ENCODE data around the gene TGM6. TPM values are rescaled to one million over a fixed set of nuclear protein-coding genes. Genes with fewer than 3 reads are reported as not detected.
A peak's percentile ranks its signal among the peaks of the same experiment; 100 is the strongest.
"Not testable (repeated sequence)": the region's sequence is repeated elsewhere in the genome, so short reads cannot be mapped to it uniquely, and the experiment has no call there.

TGM6 gene
- total RNA-seq, 1 donor from 2014 or later: not detected

DNA sequence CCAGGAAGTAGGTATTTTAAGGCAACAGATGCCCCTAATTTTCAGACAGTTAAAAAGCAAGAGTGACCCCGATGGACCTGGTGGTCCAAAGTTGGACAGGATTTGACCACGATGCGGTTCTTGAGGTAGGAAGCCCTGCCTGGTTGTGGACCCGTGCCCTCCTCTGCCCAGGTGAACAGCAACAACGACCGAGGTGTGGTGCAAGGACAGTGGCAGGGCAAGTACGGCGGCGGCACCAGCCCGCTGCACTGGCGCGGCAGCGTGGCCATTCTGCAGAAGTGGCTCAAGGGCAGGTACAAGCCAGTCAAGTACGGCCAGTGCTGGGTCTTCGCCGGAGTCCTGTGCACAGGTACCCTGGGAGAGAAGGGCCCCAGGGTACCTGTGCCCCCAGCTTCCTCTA is 18.7 kb downstream of the TGM6 start:
- DNase-seq: no peak

DNA sequence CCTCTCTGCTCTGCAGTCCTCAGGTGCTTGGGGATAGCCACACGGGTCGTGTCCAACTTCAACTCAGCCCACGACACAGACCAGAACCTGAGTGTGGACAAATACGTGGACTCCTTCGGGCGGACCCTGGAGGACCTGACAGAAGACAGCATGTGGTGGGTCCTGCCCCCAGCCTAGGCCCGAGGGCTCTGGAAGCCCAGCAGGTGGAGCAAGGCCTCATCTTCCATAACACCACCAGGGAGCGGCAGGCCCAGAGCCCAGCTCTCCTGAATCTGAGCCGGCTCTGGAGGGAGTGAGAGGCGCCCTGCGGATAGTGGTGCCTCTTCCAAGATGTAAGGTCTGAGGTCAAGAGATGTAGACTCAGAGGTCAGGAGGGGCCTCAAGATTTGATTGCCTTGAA is 19.6 kb downstream of the TGM6 start:
- DNase-seq: no peak

DNA sequence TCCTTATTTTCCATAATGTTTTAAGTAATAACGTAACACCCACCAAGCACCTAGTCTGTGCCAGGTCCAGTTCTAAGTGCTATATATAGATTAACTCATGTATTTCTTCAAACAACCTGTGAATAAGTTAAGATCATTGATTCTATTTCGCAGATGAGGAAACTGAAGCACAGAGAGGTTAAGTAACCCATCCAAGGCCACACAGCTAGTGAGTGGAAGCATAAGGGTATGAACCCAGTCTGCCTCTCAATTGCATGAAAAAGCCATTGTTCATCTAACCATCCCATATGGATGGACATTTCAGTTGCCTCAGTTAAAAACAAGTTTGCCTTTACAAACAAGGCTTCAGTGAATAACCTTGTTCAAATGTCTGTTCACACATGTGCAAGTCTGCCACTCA is 20.8 kb downstream of the TGM6 start:
- DNase-seq: no peak

DNA sequence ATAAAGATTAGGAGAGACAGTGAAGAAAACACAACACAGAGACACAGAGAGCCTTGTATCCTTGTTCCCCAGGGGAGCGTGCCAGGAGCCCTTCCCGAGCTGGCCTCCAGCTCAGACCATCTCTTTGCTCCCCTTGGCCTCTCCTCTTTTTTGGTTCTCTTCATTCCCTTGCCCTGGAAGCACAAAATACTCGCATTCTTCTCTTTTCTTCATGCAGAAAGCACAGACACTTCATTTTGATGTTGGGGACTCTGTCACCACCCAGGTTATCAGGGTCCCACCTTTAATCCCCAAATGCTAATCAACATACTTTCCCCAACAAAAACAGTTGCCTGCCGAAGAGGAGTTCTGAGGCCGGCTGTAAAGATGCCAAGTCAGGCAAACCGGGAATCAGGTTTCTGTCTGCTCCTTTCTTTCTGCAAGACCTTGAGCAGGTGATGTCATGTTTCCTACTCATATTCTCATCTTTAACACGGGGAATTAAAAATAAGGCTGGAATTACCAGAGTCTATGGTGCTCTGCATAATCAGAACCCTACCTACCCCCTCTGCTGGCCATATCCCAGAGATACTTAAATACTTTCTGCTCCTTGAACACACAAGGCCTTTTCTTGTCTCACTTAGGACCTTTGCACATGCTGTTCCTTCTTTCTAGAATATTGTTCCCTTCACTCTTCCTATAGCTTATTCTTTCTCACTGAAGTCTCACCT is 21.7 kb downstream of the TGM6 start:
- no peak for DNase-seq

DNA sequence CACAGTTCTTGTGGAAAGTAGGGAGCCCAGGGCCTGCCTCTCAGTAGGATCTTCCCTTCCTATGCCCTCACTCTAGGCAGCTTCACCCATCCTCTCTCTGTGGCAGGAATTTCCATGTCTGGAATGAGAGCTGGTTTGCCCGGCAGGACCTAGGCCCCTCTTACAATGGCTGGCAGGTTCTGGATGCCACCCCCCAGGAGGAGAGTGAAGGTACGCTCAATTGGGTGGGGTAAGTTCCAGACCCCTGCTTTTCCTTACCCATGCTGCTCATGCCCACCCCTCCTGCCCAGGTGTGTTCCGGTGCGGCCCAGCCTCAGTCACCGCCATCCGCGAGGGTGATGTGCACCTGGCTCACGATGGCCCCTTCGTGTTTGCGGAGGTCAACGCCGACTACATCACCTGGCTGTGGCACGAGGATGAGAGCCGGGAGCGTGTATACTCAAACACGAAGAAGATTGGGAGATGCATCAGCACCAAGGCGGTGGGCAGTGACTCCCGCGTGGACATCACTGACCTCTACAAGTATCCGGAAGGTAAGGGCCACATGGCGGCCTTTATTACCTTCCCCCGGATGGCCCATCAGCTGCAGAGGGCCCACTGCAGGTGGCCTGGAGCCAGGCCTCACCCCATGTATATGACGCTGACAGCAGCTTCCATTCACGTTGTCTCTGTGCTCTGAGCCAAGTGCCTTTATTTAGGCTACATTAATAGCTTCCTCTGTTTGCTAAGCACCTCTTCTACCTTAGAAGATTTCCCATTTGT is 22.8 kb downstream of the TGM6 start:
- no peak for DNase-seq

DNA sequence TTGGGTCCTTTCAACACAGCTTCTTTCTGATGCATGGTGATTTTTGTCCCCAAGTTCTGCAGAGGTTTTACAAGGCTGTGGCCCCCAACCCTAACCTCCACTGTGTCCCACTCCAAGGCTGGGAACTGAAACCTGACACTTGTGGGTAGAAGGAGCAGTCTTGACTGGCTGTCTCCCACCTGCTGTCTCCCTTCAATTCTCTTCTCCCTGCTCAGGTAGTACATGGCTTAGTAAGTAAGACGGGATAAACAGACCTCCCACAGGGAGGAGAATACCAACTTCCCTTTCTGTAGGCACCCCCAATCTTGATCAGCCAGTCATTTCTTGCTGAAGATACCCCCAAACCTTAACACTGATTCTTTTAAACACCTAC is 25.0 kb downstream of the TGM6 start:
- DNase-seq: no peak

DNA sequence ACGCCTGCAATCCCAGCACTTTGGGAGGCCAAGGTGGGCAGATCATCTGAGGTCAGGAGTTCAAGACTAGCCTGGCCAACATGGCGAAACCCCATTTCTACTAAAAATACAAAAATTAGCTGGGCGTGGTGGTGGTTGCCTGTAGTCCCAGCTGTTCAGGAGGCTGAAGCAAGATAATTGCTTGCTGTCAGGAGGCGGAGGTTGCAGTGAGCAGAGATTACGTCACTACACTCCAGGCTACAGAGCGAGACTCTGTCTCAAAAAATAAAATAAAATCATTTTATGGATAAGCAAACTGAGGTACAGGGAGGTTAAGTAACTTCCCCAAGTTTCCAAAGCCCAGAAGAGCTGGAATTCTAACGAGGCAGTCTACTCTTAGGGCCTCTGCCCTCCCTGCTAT is 26.7 kb downstream of the TGM6 start:
- not testable (repeated sequence) for DNase-seq

DNA sequence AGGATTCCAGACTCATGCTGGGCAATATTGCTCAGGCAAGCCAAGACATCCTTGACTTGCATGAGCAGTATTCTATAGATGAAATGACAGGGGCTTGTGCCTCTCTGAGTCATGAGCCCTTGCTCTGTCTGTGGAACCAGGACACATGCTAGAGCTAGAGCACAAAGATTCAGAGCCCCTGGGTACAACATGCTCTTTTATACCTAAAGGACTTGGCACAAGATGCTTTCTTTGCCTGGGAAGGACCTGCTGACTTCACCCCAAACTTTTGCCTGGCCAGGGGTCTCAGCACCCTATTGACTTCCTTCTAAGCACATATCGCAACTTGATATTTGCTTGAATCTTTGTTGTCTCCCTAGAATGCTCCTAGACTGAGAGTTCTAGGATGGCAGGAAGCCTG is 27.4 kb downstream of the TGM6 start:
- no peak for DNase-seq

DNA sequence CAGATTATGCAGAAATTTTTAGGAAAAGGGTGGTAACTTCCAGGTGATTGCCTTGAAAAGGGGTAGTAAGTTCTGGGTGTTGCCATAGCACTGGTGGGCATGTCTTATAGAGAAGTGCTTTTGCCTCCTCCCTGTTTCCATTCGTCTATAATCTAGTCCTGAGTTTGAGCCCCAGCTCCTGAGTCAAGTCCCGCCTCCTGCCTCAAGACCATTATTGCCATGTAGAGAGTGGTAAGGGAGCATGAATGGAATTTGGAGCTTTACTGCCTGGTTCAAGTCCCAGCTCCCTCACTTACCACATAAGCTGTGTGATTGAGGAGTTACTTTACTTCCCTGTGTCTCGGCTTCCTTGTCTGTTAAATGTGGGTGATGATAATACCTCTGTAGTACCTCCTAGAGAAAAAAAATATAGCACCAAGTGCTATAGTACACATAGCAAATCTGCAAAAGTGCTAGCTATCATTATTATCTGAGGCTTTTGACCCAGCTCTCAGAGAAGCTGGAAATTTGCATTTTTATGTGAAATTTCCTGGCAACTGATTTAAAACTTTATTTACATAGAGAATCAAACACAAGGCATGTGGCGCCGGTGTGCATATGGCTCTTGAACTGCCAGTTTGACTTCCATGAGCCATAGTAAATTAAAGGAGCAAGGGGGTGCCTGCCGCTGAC is 36.0 kb downstream of the TGM6 start:
- DNase-seq: no peak

DNA sequence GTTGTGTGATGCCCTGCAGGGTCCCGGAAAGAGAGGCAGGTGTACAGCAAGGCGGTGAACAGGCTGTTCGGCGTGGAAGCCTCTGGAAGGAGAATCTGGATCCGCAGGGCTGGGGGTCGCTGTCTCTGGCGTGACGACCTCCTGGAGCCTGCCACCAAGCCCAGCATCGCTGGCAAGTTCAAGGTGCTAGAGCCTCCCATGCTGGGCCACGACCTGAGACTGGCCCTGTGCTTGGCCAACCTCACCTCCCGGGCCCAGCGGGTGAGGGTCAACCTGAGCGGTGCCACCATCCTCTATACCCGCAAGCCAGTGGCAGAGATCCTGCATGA is 36.5 kb downstream of the TGM6 start:
- DNase-seq: no peak

DNA sequence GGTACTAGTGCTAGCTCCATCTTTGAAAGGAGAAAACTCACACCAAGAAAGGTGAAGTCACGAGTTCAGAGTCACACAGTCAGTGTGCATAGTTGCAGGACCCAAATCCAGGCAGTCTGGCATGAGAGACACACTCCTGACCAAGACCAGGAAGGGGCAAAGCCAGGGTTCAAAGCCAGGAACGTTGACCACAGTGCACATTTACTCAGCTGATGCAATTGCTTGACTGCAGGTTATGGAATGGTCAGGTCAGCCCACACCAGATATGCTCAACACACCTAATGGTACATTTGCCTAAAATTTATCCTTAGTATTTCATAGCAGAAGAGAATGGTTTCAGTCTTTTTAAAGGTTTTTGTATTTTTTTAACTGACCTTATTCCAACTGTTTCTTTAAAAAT is 37.7 kb downstream of the TGM6 start:
- DNase-seq: no peak

DNA sequence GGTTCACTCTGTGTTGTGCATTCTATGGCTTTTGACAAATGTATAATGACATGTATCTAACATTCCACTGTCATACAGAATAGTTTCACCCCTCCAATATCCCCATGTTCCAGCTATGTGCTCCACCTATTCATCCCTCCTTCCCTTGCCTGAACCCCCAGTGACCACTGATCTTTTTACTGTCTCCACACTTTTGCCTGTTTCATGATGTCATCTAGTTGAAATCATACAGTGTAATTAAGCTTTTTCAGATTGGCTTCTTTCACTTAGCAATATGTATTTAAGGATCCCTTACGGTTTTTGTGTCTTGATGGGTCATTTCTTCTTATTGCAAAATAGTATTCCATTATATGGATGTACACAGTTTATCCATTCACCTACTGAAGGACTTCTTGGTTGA is 39.8 kb downstream of the TGM6 start:
- DNase-seq: no peak

DNA sequence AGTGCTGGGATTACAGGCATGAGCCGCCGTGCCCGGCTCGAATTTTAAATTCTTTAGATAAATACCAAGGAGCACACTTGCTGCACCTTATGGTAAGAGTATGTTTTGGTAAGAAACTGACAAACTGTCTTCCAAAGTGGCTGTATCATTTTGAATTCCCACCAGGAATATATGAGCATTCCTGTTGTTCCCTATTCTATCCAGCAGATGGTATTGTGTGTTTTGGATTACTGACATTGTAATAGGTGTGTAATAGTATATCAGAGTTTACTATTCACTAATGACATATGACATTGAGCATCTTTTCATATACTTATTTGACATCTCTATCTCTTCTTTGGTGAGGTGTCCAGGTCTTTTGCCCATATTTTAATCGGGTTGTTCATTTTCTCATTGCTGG is 40.5 kb downstream of the TGM6 start:
- DNase-seq: no peak

DNA sequence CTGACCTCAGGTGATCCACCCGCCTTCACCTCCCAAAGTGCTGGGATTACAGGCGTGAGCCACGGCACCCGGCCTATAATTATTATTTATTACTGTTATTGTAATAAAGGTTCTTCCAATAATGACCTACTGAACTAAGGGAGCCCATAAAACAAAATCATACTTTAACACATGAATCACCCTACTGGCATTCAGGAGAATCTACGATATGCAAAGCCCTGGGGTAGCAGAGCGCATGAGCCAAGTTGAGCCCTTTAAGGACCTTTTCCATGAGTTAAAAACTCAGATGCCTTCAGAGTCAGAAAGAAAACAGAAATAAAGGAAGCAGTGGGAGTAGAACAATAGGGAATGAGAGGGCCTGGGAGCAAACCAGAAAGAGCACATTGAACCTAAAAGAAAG is 48.4 kb downstream of the TGM6 start:
- DNase-seq: no peak

DNA sequence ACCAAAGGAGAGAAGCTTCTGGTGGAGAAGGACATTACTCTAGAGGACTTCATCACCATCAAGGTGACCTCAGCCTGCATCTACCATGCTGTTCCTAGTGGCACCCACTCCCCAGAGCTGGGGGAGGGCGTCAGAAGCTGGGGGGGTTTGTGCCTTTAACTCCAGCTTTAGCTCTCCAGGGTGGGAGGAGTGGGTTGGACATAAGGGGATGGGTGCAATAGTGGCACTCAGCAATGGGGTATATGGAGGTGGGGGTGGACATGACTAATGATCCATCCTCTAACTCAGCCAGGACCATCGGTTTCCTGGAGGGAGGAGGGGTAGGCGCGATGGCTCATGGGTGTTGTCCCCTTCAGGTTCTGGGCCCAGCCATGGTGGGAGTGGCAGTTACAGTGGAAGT is 49.8 kb downstream of the TGM6 start:
- no peak for DNase-seq

DNA sequence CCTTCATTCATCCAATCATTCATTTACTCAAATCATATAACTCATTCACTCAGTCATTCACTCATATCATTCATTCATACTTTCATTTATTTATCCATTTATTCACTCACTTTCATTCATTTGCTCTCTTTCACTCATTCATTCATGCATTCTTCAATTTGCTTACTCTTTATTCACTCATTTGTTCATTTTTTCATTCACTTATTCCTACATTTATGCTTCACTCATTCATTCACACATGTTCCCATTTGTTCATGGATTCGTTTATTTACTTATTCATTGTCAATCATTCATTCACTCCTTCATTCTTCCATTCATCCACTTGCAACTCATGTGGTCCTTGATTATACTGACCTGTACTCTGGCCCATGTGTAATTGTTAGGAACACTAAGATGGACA is 50.5 kb downstream of the TGM6 start:
- no peak for DNase-seq

DNA sequence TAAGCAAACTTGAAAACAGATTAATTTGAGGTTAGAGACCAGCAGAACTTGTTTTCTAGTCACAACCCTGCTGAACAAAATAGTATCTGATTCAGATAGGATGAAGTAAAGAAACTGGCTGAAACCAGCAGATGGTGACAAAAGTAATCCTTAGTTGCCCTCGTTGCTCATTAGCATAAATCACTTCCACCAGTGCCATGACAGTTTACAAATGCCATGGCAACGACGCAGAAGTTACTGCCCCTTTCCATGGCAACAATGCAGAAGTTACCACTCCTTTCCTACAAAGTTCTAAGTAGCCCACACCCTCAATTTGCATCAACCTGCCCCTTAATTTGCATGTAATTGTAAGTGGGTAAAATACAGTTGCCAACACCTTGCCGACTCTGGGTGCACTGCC is 66.1 kb downstream of the TGM6 start:
- no peak for DNase-seq

DNA sequence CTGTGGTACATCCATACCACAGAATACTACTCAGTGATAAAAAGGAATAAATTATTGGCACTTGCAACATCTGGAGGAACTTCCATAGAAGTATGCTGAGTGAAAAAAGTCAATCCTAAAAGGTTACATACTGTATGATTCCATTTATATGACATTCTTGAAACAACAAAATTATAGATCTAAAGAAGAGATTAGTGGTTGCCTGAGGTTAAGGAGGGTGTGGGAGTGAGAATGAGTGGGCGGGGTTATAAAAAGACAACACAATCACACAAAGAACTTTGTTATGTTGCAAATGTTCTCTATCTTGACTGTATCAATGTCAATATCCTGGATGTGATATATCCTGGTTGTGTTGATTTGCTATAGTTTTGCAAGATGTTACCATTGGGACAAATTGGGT is 68.7 kb downstream of the TGM6 start:
- DNase-seq: no peak

DNA sequence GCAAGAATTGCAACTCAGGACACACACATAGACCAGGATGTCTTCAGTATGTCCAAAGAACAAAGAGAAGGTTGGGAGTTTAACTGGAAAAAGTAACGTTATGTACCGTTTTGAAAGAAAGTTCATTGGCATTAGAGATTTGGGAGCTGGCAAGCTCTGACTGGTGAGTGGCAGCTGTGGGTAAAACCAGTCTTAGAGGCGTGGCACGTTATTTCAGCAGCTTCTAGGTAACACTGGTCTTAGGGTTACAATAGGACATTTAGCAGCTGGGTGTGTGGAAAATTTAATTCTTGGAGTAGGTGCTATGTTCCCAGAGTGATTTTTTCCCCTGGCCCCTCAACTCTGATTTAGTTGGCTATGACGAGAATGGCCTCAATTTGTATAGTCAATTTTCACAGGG is 70.7 kb downstream of the TGM6 start:
- no peak for DNase-seq

DNA sequence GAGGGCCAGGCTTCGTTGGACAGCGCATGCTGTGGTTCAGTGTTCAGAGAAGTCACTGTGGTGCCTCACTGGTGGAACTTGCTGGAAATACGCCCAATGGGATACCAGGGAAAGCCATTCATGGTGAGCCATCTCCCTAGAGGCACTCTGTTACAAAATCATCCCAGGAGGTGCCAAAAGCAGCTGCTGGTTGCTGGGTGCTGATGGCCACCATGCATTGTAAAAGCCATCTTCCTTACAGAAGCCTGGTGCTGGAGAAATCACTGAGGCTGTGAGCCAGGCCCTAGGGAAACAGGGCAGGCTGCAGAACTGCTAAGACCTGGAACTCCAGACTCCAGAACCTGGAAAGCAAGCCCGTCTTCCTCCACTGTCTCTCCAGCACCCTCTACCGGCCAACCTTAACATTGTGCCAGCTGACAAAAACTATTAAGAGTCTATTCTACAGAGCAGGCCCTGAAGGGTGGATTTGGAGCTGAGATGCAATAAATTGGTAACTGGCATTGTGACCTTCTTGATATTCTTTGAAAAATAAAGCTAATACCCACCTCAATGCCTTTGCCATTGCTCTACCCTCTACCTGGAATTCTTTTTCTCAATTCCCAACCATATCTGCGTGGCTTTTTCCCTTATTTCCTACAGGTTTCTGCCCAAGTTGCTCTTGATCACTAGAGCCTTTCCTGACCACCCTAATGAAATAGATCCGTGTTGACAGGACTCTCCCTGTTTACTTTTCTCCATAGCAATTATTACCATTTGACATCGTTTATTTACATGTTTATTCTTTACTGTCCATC is 71.4 kb downstream of the TGM6 start:
- DNase-seq: peak; percentile 69

DNA sequence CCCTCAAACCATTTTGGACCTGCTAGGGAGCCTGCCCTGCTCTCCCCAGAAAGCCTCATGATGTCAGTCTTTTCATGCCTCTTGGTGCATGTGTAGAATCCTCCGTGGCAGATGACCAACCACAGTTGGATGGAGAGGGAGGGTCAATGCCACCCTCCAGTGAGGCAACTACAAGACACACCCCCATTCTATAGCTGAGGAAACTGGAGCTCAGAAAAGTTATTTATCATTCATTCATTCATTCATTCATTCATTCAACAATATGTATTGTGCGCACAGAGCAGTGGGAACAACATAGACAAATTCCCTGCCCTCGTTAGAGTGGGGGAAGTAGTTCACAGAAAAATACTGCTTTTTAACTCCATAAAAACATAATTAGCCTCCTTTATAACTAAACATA is 73.1 kb downstream of the TGM6 start:
- no peak for DNase-seq

DNA sequence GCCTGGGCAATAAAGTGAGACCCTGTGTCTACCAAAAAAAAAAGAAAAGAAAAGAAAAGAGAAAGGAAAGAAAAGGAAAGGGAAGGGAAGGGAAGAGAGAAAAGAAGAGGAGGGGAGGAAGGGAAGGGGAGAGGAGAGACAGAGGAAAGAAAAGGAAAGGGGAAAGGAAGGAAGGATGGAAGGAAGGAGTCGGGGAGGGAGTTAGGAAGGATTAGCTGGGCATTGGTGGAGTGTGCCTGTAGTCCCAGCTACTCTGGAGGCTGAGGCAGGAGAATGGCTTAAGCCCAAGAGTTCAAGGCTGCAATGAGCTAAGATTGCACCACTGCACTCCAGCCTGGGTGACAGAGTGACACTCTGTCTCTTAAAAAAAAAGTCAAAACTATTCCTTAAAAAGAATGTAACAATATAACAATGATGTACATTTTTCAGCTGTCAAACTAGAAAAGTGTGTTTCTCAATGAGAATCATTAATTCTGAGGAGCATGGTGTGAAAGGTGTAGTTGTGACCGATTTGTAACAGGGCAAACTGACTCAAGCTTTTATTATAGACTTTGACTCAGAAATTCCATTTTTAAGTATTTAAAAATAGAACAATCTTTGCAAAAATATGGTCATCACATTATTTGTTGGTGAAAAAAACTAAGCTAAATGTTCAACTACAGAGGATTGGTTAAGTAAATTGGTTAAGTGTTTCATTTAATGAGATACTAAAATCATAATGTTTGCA is 75.2 kb downstream of the TGM6 start:
- DNase-seq: no peak

Data from occipital lobe (tissue), 2 donors.